ENCODE data around the gene U2AF1L4.
"Not testable (repeated sequence)": the region's sequence is repeated elsewhere in the genome, so short reads cannot be mapped to it uniquely, and the experiment has no call there.

The U2AF1L4 gene

DNA sequence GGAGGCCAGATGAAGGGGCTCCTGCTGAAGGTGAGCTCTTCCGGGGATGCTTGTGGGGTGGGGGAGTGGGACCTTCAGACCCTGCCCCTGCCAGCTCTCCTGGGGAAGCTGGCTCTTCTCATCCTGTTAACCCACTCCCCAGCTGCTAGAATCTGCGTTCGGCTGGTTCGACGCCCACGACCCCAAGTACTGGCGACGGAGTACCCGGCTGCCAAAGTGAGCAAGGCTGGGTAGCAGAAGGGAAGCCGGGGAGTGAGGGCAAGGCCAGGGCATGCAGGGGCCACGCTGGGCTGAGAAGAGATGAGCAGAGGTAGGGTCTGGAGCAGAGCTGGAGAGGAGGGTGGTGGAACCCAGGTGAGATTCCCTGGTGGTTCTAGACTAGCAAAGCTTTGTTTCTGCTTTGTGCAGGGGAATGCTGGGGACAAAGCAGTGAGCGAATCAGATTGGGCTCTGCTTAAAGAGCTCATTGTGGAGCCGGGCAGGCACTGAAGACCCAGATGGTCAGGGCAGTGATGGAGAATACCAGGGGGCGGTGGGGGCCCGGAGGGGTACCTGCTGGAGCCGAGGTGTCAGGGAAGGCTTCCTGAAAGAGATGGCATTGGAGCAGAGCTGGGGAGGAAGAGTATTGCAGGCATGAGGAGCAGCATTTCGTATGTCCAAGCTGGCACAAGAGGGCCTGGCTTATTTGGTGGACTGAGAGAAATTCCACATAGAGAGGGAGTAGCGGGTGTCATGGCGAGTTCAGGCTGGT is 17.1 kb downstream of the U2AF1L4 start:
- in situ Hi-C loops (cut with HindIII; ENCODE audit: low sequenced_read_pairs), result no loop called here

DNA sequence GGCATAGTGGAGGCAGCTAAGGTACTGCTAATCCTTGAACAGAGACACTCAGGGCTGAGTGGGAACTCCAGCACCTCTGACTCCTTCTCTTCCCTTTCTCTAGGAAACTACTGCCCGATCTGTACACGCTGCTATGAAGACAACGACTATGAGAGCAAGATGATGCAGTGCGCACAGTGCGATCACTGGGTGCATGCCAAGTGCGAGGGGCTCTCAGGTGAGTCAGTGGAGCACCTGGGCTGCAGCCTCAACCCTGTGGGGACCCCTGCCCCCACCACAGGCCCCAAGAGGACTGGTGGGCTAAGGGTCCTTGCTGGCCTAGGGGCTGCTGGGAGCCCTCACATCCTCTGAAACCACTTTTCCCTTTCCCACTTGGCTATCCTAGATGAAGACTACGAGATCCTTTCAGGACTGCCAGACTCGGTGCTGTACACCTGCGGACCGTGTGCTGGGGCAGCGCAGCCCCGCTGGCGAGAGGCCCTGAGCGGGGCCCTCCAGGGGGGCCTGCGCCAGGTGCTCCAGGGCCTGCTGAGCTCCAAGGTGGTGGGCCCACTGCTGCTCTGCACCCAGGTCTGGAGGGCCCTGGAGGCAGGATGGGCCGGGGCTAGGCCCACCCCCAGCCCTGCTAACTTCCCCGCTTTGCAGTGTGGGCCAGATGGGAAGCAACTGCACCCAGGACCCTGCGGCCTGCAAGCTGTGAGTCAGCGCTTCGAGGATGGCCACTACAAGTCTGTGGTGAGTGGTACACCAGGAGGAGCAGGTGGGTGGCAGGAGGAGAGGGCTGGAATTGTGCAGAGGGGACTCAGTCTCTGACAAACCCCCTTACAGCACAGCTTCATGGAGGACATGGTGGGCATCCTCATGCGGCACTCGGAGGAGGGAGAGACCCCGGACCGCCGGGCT is 17.9 kb downstream of the U2AF1L4 start:
- in situ Hi-C loops (cut with HindIII; ENCODE audit: low sequenced_read_pairs), result no loop called here

DNA sequence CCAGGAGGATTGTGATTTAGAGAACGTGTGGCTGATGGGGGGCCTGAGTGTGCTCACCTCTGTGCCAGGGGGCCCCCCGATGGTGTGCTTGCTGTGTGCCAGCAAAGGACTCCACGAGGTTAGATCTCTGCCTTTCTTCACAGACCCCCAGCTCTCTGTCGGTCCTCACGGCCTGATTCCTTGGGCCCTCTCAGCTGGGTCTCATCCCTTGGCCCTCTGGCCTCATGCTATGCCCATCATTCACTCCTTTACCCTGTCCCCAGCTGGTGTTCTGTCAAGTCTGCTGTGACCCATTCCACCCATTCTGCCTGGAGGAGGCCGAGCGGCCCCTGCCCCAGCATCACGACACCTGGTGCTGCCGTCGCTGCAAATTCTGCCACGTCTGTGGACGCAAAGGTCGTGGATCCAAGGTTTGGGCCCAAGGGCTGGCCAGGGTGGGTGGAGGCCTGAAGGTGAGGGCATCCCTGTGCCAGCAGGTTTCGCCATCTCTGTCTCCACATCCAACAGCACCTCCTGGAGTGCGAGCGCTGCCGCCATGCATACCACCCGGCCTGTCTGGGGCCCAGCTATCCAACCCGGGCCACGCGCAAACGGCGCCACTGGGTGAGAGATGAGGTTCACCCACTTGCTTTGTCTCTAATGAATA is 19.9 kb downstream of the U2AF1L4 start:
- in situ Hi-C loops (cut with HindIII; ENCODE audit: low sequenced_read_pairs), result no loop called here

GRCh38 chr19:35724560-35724959 is 20.7 kb downstream of the U2AF1L4 start:
- in situ Hi-C loops (cut with HindIII; ENCODE audit: low sequenced_read_pairs), result no loop called here

DNA sequence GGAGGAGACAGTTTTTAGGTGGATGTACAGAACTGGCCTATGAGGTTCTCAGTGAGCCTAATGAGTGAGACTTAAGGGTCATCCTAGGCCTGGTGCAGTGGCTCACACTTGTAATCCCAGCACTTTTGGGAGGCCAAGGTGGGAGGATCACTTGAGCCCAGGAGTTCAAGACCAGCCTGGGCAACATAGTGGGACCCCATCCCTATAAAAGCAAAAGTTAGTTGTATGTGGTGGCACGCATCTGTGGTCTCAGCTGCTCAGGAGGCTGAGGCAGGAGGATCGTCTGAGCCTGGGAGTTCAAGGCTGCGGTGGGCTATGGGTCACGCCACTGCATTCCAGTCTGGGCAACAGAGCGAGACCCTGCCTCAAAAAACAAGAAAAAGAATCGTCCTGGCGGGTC is 21.1 kb downstream of the U2AF1L4 start:
- in situ Hi-C loops (cut with HindIII; ENCODE audit: low sequenced_read_pairs), result not testable (repeated sequence)

DNA sequence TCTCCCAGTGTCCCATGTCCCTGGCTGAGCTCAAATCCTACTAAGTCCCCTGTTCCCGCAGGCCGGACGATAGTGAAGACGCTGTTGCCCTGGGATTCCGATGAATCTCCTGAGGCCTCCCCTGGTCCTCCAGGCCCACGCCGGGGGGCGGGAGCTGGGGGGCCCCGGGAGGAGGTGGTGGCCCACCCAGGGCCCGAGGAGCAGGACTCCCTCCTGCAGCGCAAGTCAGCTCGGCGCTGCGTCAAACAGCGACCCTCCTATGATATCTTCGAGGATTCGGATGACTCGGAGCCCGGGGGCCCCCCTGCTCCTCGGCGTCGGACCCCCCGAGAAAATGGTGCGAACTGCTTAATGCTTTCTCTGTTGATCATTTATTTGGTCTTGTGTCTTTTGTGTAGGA is 21.5 kb downstream of the U2AF1L4 start:
- in situ Hi-C loops (cut with HindIII; ENCODE audit: low sequenced_read_pairs), result no loop called here

GRCh38 chr19:35722897-35723296 is 22.3 kb downstream of the U2AF1L4 start:
- in situ Hi-C loops (cut with HindIII; ENCODE audit: low sequenced_read_pairs), result no loop called here

DNA sequence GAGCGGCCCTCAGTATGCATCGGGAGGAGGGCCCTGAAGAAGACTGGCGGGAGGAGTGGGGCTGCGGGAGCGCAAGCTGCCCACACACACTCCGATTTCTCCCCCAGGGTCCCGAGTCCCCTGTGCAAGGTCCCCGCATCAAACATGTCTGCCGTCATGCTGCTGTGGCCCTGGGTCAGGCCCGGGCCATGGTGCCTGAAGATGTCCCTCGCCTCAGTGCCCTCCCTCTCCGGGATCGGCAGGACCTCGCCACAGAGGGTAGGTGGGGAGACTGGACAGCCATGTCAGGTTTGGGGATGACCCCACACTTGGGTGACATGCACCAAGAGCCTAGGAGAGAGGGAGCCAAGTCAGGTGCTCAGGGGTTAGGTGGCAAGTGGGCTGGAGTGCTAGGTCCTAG is 22.8 kb downstream of the U2AF1L4 start:
- in situ Hi-C loops (cut with HindIII; ENCODE audit: low sequenced_read_pairs), result no loop called here

DNA sequence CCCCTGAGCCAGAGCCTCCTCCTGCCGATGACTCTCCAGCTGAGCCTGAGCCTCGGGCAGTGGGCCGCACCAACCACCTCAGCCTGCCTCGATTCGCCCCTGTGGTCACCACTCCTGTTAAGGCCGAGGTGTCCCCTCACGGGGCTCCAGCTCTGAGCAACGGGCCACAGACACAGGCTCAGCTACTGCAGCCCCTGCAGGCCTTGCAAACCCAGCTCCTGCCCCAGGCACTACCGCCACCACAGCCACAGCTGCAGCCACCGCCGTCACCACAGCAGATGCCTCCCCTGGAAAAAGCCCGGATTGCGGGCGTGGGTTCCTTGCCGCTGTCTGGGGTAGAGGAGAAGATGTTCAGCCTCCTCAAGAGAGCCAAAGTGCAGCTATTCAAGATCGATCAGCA is 23.8 kb downstream of the U2AF1L4 start:
- in situ Hi-C loops (cut with HindIII; ENCODE audit: low sequenced_read_pairs), result no loop called here

DNA sequence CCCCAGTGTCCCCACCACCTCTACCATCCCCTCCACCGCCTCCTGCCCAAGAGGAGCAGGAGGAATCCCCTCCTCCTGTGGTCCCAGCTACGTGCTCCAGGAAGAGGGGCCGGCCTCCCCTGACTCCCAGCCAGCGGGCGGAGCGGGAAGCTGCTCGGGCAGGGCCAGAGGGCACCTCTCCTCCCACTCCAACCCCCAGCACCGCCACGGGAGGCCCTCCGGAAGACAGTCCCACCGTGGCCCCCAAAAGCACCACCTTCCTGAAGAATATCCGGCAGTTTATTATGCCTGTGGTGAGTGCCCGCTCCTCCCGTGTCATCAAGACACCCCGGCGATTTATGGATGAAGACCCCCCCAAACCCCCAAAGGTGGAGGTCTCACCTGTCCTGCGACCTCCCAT is 24.6 kb downstream of the U2AF1L4 start:
- in situ Hi-C loops (cut with HindIII; ENCODE audit: low sequenced_read_pairs), result no loop called here

DNA sequence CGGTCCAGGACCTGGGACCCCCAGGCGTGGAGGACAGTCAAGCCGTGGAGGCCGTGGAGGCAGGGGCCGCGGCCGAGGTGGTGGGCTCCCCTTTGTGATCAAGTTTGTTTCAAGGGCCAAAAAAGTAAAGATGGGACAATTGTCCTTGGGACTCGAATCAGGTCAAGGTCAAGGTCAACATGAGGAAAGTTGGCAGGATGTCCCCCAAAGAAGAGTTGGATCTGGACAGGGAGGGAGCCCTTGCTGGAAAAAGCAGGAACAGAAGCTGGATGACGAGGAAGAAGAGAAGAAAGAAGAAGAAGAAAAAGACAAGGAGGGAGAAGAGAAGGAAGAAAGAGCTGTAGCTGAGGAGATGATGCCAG is 25.1 kb downstream of the U2AF1L4 start:
- in situ Hi-C loops (cut with HindIII; ENCODE audit: low sequenced_read_pairs), result no loop called here

GRCh38 chr19:35719402-35720162 is 25.6 kb downstream of the U2AF1L4 start:
- in situ Hi-C loops (cut with HindIII; ENCODE audit: low sequenced_read_pairs), result no loop called here

DNA sequence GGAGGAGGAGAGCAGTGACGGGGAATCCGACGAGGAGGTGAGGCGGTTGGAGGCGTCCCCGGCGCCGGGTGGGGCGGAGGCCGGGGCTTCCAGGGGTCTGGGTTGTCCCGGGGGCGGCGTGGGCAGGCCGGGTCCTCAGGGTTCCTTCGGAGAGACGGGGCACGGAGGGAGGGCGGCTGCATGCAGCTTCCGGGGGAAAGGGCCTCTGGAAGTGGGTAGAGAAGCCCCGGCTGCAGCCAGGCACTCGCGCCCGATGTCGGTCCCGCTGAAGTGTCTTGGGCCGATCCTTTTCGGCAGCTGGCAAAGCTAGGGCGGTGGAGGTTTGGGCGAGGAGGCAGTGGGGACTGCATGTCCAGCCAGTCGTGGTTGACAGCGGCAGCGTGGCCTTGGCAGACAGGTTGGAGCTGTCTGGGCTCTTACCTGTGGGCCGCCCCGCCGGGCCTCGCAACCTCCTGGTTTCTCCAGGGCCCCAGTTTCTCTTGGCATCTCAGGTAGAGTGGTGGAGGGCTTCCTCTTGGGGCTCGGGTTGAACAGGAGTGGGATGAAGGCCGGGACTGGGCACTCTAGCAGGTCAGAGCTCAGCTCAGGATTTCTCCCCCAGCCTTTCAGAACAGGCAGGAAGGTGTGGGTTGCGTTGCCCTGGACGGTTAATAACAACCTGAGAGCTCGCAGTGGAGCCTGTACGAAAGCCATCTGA is 26.7 kb downstream of the U2AF1L4 start:
- in situ Hi-C loops (cut with HindIII; ENCODE audit: low sequenced_read_pairs), result no loop called here

GRCh38 chr19:35717665-35718344 is 27.4 kb downstream of the U2AF1L4 start, which contains the start of gene KMT2B:
TSS of gene KMT2B (plus strand) at chr19:35718003. CDS start at chr19:35718019, 16 bp downstream.
- in situ Hi-C loops (cut with HindIII; ENCODE audit: low sequenced_read_pairs), result no loop called here

DNA sequence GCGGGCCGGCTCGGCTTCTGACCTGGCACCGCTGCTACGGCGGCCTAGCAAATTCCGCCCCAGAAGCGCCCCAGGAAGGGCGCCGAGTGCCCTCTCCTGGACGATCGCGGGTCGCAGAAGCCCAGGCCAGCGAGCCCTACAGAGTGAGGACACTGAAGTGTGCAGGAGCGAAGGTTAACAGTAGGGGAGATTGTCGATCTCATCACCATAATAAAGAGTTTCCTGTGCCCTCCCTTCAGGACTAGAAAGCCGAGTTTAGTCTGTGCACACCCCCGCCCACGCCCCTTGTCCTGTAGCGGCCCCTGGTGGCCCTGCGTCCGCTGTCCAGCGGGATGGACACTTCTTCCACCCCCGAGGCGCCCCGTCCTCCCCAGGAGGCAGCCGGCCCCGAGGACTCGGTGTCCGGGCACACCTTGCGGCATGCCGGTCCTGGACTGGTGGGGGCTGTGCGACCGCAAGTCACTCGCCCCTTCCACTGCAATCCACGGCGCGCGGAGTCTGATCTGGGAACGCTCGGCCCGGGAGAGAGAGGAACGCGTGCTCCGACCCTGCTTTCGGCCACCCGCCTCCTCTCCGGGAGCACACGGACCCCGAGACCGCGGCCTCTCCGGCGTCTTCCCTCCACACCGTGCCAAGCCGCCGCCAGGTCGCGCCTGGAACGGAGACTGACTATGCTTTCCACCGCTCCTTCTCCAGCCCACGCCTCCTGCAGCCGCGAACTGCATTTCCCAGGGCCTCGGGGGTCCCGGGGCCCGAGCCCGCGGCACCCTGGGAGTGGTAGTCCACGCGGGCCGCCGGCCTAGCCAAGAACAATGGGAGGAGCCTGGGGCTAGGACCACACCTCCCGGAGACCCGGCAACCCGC is 28.2 kb downstream of the U2AF1L4 start:
- in situ Hi-C loops (cut with HindIII; ENCODE audit: low sequenced_read_pairs), result no loop called here

DNA sequence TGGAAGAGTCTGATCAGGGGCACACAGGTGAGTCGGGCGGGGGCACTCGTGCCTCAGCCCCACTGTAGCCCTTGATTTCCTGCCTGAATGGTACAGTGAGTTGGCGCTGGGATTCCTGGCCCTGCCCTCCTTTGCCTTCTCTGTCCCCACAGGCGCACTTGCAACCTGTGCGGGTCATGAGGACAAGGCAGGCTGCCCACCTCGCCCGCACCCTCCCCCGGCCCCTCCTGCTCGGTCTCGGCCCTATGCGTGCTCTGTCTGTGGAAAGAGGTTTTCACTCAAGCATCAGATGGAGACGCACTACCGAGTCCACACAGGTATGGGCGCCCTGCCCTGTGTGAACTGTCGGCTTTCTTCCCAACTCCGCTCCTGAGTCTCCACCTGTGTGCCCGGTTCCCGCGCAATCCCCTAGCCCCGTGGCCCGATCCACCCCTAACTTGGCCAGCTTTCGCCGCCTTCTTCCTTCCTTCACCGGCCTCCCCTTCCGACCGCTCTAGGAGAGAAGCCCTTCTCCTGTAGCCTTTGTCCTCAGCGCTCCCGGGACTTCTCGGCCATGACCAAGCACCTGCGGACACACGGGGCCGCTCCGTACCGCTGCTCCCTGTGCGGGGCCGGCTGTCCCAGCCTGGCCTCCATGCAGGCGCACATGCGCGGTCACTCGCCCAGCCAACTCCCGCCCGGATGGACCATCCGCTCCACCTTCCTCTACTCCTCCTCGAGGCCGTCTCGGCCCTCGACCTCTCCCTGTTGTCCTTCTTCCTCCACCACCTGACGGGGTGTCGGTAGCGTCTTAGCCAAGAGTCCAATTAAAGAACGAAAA is 29.0 kb downstream of the U2AF1L4 start:
- in situ Hi-C loops (cut with HindIII; ENCODE audit: low sequenced_read_pairs), result no loop called here

DNA sequence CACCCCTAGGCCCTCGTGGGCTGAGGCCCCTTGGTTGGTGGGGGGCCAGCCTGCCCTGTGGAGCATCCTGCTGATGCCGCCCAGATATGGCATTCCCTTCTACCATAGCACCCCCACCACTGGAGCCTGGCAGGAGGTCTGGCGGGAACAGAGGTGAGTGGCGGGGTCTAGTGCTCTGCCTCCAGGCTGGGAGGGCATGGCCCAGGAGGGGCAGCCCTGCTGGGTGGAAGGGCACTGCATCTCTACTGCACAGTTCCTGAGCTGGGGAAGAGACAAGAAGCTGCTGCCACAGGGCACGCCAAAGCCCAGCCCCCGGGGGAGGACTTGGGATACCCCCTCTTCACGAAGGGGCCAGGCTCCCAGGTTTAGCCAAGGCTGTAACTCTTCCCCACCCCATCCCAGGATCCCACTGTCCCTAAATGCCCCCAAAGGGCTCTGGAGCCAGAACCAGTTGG is 29.8 kb downstream of the U2AF1L4 start:
- in situ Hi-C loops (cut with HindIII; ENCODE audit: low sequenced_read_pairs), result no loop called here

All from endothelial cell of hepatic sinusoid (primary cell).